OCI-LY3 (cell line): Measurements from ENCODE around the gene ASS1.

ENCODE experiments used
- H2AFZ ChIP-seq: fragments of 200-600, 300-600 bp; shearing (Covaris generic); 2 replicates; pipeline ENCODE4 v1.6.0; 2014; ENCODE audit warnings: antibody characterized with exemption, low read depth, low read length
- H3K27ac ChIP-seq: fragments of 200-600, 300-600 bp; sonication (generic); 2 replicates; pipeline ENCODE4 v1.5.1; 2014; ENCODE audit warnings: mild to moderate bottlenecking, low read length, moderate library complexity, mixed read lengths
- H3K27me3 ChIP-seq: fragments of 200-600, 300-600 bp; sonication (generic); 2 replicates; pipeline ENCODE4 v1.6.1; 2014; ENCODE audit warnings: low read depth, low read length, mixed read lengths
- H3K36me3 ChIP-seq: fragments of 200-600, 300-600 bp; sonication (generic); replicated peaks from 2 replicates; pipeline ENCODE3; 2014; ENCODE audit warnings: low read depth, low read length, mixed read lengths
- H3K4me1 ChIP-seq: fragments of 300-600, 200-600 bp; sonication (generic); 2 replicates; pipeline ENCODE4 v1.6.1; 2014; ENCODE audit warnings: low read length, mixed read lengths
- H3K4me2 ChIP-seq: fragments of 200-600, 300-600 bp; sonication (generic); 2 replicates; pipeline ENCODE4 v1.6.1; 2014; ENCODE audit warnings: low read length, mixed read lengths
- H3K4me3 ChIP-seq: fragments of 300-600, 200-600 bp; sonication (generic); 2 replicates; pipeline ENCODE4 v1.5.1; 2014; ENCODE audit warnings: antibody characterized with exemption, mild to moderate bottlenecking, low read length, moderate library complexity
- H3K79me2 ChIP-seq: fragments of 300-600, 200-600 bp; shearing (Covaris generic); 2 replicates; pipeline ENCODE4 v1.6.1; 2014; ENCODE audit warnings: mild to moderate bottlenecking, low read length, mixed read lengths
- H3K9ac ChIP-seq: fragments of 300-600, 200-600 bp; shearing (Covaris generic); 2 replicates; pipeline ENCODE4 v1.6.0; 2014; ENCODE audit warnings: mild to moderate bottlenecking, low read length, moderate library complexity
- H3K9me3 ChIP-seq: fragments of 200-600, 300-600 bp; shearing (Covaris generic); 2 replicates; pipeline ENCODE4 v1.6.1; 2014; ENCODE audit warnings: low read length, mixed read lengths; ENCODE audit not compliant: insufficient read depth
- H4K20me1 ChIP-seq: fragments of 200-600, 300-600 bp; sonication (generic); 2 replicates; pipeline ENCODE4 v1.6.1; 2016; ENCODE audit warnings: low read length, mixed read lengths; ENCODE audit not compliant: insufficient read depth
- EZH2phosphoT487 ChIP-seq: fragments of 200-600 bp; shearing (Covaris generic); IDR thresholded peaks from 2 replicates; pipeline ENCODE4 v1.6.1; 2018; ENCODE audit warnings: antibody characterized with exemption, mixed run types, low read depth
- TF ChIP-seq, protein P1 (sequence below): fragments of 200-600, 300-600 bp; sonication (generic); IDR thresholded peaks from 2 replicates; pipeline ENCODE4 v1.5.1; 2014; ENCODE audit warnings: antibody characterized with exemption, low read length, low read depth

Gene ASS1

DNA sequence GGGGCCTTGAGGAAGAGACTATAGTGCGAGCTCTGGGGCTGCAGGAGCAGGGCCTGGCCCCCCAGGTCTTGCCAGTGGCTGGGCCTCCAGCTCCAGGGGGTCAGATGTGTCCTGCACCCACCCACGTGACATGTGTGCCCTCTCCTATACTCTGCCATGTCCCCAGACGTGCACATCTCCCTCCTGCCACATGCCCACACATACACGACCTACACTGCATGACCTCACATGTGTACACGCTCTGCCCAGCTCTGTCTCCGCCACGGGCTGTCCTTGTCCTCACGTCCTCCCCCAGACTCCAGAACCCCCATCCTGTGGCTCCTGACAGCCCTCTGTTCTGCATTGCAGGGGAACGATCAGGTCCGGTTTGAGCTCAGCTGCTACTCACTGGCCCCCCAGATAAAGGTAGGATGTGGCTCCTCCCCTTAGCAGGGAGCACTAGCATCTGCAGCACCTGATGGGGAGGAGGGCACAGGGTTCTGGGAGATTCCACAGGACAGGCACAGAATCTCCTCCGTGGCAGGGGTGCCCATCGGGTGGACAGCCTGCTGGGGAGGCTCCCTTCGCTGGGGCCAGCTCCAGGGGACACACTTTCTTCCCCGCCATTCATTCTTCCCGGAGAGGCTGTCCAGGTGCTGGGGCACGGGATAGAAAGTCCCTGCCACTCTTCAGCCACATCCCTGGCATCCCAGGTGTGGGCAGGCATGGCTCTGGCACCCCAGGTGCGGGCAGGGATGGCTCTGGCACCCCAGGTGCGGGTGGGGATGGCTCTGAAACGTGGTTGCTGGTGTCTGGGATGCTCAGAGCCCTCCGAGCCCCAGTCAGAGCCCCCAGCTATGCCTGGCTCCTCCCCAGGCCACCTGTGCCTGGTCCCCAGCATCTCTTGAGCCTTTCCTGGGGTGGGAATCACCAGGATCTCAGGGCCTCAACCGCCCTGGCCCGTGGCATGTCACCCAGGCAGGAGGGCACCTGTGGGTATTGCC is 19.3 kb downstream of the ASS1 start:
- TF ChIP-seq EZH2phosphoT487: no peak
- TF ChIP-seq, protein P1, sequence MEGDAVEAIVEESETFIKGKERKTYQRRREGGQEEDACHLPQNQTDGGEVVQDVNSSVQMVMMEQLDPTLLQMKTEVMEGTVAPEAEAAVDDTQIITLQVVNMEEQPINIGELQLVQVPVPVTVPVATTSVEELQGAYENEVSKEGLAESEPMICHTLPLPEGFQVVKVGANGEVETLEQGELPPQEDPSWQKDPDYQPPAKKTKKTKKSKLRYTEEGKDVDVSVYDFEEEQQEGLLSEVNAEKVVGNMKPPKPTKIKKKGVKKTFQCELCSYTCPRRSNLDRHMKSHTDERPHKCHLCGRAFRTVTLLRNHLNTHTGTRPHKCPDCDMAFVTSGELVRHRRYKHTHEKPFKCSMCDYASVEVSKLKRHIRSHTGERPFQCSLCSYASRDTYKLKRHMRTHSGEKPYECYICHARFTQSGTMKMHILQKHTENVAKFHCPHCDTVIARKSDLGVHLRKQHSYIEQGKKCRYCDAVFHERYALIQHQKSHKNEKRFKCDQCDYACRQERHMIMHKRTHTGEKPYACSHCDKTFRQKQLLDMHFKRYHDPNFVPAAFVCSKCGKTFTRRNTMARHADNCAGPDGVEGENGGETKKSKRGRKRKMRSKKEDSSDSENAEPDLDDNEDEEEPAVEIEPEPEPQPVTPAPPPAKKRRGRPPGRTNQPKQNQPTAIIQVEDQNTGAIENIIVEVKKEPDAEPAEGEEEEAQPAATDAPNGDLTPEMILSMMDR: no peak
- Histone ChIP-seq H3K4me2 (no peak overlapping the region), H3K4me3 (no peak overlapping the region), H4K20me1 (no peaks in the 10 kb centered on the region), H3K27me3 (peaks cover 17% of the 10 kb centered on the region), H3K36me3 (no peaks in the 10 kb centered on the region), H2AFZ (no peak overlapping the region), H3K79me2 (no peaks in the 10 kb centered on the region), H3K27ac (no peak overlapping the region), H3K9me3 (no peaks in the 10 kb centered on the region), H3K9ac (no peak overlapping the region), H3K4me1 (peaks cover 5% of the 10 kb centered on the region)

DNA sequence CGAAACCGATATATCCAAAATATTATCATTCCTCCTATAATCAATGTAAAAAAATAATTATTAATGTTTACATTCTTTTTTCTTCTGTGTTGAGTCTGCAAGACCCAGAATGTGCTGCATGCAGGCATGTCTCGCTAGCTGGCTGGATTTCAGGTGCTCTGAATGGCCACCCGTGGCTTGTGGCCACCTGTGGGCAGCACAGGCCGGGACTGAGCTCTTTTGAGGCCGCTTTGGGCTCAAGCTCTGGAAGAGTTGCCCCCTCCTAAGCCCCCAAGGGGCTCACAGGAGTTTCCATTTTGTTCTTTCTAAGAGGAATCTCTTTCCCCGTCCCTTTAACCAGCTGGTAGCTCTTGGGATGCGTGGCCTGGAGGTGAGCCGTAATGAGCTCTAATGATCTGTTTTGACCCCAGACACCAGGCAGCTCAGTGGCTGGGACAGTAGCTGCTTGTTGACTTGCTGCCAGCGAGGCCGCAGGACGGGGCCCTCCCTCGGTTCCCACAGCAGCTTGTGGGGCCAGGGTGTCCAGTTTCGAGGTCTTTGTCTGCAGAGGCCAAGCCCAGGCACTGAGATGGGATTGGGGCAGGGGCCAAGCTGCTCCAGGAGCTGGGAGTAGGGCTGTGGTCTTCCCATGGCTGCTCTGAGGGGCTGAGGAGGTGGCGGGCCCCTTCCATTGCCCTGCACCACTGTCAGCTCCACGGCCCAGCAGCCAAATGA is 20.8 kb downstream of the ASS1 start:
- Histone ChIP-seq H3K4me1 (peaks cover 14% of the 10 kb centered on the region), H3K4me2 (no peak overlapping the region), H3K9ac (no peak overlapping the region), H3K79me2 (no peaks in the 10 kb centered on the region), H3K27me3 (peaks cover 8% of the 10 kb centered on the region), H3K9me3 (no peaks in the 10 kb centered on the region), H3K4me3 (no peak overlapping the region), H4K20me1 (no peaks in the 10 kb centered on the region), H3K36me3 (no peaks in the 10 kb centered on the region), H3K27ac (no peak overlapping the region), H2AFZ (no peak overlapping the region)
- TF ChIP-seq EZH2phosphoT487: no peak
- TF ChIP-seq, protein P1: no peak

DNA sequence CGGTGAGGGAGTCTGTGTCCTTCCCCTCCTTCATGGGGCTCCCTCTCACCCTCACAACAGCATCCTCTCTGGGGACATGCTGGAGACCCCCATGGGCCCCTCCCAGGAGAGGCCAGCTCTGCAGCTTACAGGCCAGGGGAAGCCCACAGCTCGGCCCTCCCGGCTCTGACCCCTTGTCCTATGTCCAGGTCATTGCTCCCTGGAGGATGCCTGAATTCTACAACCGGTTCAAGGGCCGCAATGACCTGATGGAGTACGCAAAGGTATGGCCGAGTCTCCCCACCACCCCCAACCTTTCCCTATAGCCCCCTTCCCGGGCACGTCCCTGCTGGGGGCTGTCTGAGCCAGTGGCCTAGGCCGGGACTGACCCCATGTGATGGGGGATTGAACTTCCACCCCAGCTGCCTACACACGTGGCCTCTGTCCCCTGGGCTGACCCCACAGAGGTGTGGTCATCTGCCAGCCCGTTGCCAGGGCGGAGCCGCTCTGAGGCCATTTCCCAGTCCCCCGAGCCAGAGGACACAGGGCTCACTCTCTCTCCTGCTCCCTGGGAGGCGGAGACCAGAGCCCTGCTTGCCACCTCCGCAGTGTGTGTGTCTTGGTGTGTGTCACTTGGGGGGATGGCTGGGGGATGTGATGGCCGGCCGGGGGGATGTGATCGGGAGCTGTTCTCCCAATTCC is 21.9 kb downstream of the ASS1 start:
- no peaks in the 10 kb centered on the region for H3K9me3 ChIP-seq
- H3K27ac ChIP-seq: no peak overlapping the region
- H3K4me3 ChIP-seq: no peak overlapping the region
- H3K79me2 ChIP-seq: no peaks in the 10 kb centered on the region
- H4K20me1 ChIP-seq: no peaks in the 10 kb centered on the region
- TF ChIP-seq EZH2phosphoT487: no peak
- TF ChIP-seq, protein P1: no peak
- no peaks in the 10 kb centered on the region for H3K36me3 ChIP-seq
- no peak overlapping the region for H2AFZ ChIP-seq
- H3K27me3 ChIP-seq: peaks cover 6% of the 10 kb centered on the region; the same call in 1 of the 2 replicates
- peaks cover 10% of the 10 kb centered on the region for H3K4me1 ChIP-seq
- H3K9ac ChIP-seq: no peak overlapping the region
- no peak overlapping the region for H3K4me2 ChIP-seq
